Osteocyte (in vitro differentiated cells): ENCODE data around the gene TAAR1. TPM values are rescaled to one million over a fixed set of nuclear protein-coding genes. Genes with fewer than 3 reads are reported as not detected.

Source experiments
- DNase-seq: peaks from one replicate; pipeline ENCODE4 v3.0.0; 2021; ENCODE audit warnings: mixed read lengths; ENCODE audit not compliant: unreplicated experiment; ENCODE audit errors: extremely low spot score
- H3K27ac Mint-ChIP-seq: one replicate; pipeline ENCODE4 v1.8.0; 2021; ENCODE audit warnings: mild to moderate bottlenecking, mixed read lengths; ENCODE audit not compliant: unreplicated experiment
- H3K27me3 Mint-ChIP-seq: one replicate; pipeline ENCODE4 v1.8.0; 2021; ENCODE audit warnings: mixed read lengths; ENCODE audit not compliant: unreplicated experiment
- H3K36me3 Mint-ChIP-seq: one replicate; pipeline ENCODE4 v1.8.0; 2021; ENCODE audit warnings: mixed read lengths; ENCODE audit not compliant: unreplicated experiment
- H3K4me1 Mint-ChIP-seq: one replicate; pipeline ENCODE4 v1.8.0; 2021; ENCODE audit warnings: mixed read lengths; ENCODE audit not compliant: unreplicated experiment
- H3K4me3 Mint-ChIP-seq: one replicate; pipeline ENCODE4 v1.8.0; 2021; ENCODE audit warnings: mild to moderate bottlenecking, moderate library complexity, mixed read lengths; ENCODE audit not compliant: unreplicated experiment
- H3K9me3 Mint-ChIP-seq: one replicate; pipeline ENCODE4 v1.8.0; 2021; ENCODE audit warnings: mixed read lengths; ENCODE audit not compliant: unreplicated experiment
- total RNA-seq: library from RNA; stranded (reverse); gene quantifications from 2 replicates; pipeline ENCODE4 v1.2.1, GENCODE V29; 2021
- TF ChIP-seq, protein P1 (sequence below): fragments of 200-600 bp; sonication (generic); IDR thresholded peaks from 2 replicates; pipeline ENCODE4 v1.5.0; 2021; ENCODE audit warnings: antibody characterized with exemption, mild to moderate bottlenecking, moderate library complexity

The TAAR1 gene
- total RNA-seq, 1 donor from 2014 or later = not detected

DNA sequence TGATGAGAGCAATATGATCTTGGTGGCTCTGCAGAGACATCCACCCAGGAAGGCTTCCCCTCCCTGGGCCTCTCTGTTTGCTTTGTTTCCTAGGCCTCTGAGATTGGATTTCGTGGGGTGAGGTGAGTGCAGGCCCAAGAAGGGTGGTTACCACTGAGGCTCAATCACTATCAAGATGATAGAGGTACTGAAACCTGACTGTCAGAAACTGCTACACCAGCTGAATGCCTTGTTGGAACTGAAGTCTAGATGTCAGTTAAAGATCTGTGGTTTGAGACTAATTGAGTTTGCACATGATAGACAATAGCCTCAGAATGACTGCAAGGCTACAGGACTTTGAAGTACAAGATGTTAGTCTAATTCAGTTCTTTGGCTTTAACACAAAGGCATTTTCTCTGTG is 39.6 kb upstream of the TAAR1 start:
- no peaks in the 10 kb centered on the region for H3K36me3 Mint-ChIP-seq
- H3K27me3 Mint-ChIP-seq = peaks cover 12% of the 10 kb centered on the region
- DNase-seq = no peak
- peaks cover 10% of the 10 kb centered on the region for H3K9me3 Mint-ChIP-seq
- H3K4me1 Mint-ChIP-seq = no peaks in the 10 kb centered on the region
- H3K4me3 Mint-ChIP-seq = no peak overlapping the region
- TF ChIP-seq, protein P1, sequence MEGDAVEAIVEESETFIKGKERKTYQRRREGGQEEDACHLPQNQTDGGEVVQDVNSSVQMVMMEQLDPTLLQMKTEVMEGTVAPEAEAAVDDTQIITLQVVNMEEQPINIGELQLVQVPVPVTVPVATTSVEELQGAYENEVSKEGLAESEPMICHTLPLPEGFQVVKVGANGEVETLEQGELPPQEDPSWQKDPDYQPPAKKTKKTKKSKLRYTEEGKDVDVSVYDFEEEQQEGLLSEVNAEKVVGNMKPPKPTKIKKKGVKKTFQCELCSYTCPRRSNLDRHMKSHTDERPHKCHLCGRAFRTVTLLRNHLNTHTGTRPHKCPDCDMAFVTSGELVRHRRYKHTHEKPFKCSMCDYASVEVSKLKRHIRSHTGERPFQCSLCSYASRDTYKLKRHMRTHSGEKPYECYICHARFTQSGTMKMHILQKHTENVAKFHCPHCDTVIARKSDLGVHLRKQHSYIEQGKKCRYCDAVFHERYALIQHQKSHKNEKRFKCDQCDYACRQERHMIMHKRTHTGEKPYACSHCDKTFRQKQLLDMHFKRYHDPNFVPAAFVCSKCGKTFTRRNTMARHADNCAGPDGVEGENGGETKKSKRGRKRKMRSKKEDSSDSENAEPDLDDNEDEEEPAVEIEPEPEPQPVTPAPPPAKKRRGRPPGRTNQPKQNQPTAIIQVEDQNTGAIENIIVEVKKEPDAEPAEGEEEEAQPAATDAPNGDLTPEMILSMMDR = no peak
- no peak overlapping the region for H3K27ac Mint-ChIP-seq

DNA sequence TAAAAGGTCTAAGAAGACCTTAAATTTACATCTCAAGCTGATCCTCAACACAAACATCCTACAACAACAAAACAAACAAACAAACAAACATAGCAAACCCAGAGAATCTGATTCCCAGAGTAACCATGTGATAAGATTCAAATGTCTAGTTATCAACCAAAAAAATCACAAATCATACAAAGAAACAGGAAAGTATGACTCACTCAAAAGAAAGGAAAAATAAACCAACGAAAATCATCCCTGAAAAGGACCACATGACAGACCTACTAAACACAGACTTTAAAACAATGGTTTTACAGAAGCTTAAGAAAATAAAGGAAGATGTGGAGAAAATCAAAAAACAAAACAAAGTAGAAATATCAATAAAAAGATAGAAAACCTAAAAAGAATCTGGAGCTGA is 36.8 kb upstream of the TAAR1 start:
- peaks cover 12% of the 10 kb centered on the region for H3K27me3 Mint-ChIP-seq
- no peak for DNase-seq
- no peak overlapping the region for H3K27ac Mint-ChIP-seq

DNA sequence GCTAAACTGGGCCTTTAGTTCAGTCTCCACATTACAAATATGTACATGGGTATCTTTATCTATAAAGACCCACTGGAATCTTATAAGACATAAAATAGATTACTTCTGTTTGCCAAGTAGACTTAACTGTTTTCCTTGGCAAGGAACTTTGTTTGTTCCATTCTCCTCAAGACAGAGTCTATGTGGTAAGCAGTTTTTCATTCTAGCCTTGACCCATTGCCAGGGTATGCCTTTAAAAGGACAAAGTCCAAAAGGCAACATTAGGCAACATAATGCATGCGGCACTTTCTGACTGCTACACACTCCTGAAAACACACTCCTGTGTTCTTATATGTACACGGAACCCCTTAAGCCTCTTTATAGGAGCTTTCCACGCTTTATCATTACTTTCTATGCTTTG is 34.5 kb upstream of the TAAR1 start:
- H3K27ac Mint-ChIP-seq = no peak overlapping the region
- DNase-seq = no peak
- H3K4me1 Mint-ChIP-seq = no peaks in the 10 kb centered on the region
- H3K36me3 Mint-ChIP-seq = no peaks in the 10 kb centered on the region
- peaks cover 10% of the 10 kb centered on the region for H3K9me3 Mint-ChIP-seq
- TF ChIP-seq, protein P1 = no peak
- peaks cover 28% of the 10 kb centered on the region for H3K27me3 Mint-ChIP-seq
- no peak overlapping the region for H3K4me3 Mint-ChIP-seq

More for the DNA sequence above, 36.8 kb upstream of the TAAR1 start:
- peaks cover 10% of the 10 kb centered on the region for H3K9me3 Mint-ChIP-seq
- no peaks in the 10 kb centered on the region for H3K36me3 Mint-ChIP-seq
- no peak overlapping the region for H3K4me3 Mint-ChIP-seq
- H3K4me1 Mint-ChIP-seq = no peaks in the 10 kb centered on the region
- TF ChIP-seq, protein P1 = no peak

DNA sequence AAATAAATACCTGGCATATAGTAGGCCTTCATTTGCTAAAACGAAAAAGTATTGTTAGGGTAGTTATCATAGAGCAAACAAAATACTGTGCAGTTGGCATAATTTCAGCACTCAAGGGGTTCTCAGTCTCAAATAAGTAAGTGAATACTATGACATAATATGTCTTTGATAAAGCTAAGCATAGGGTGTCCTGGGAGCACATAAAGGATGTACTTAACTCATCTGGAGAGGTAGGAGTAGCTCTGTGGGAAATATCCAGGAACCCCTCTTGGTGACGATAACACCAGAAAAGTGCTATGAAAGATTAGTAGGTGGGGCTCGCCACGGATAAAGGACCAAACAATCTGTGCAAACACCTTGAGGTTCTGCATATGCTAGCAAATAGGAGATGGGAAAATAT is 31.7 kb upstream of the TAAR1 start:
- peaks cover 39% of the 10 kb centered on the region for H3K27me3 Mint-ChIP-seq
- H3K36me3 Mint-ChIP-seq = no peaks in the 10 kb centered on the region
- peaks cover 2% of the 10 kb centered on the region for H3K9me3 Mint-ChIP-seq
- no peak overlapping the region for H3K27ac Mint-ChIP-seq
- H3K4me1 Mint-ChIP-seq = no peaks in the 10 kb centered on the region
- DNase-seq = no peak
- TF ChIP-seq, protein P1 = no peak
- H3K4me3 Mint-ChIP-seq = no peak overlapping the region

DNA sequence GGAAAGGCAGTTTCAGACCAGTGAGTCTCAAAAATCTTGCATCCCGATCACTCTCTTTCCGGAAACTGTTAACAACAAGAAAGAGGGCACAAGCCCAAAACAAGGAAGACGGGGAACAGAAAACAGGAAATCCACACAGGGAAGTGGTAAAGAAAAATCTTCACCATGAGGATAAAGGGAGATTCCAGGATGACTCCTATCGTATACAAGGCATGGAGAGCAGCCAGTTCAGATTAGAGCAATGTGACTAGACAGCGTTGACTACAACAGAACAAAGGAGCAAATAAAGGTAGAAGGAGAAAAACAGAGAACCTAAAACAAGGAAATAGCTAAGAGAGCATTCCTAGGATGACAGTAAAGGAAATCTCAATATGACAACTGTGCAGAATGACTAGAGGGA is 28.3 kb upstream of the TAAR1 start:
- no peak for DNase-seq
- H3K36me3 Mint-ChIP-seq = no peaks in the 10 kb centered on the region
- H3K4me3 Mint-ChIP-seq = no peak overlapping the region
- H3K27ac Mint-ChIP-seq = no peak overlapping the region
- peaks cover 44% of the 10 kb centered on the region for H3K27me3 Mint-ChIP-seq
- TF ChIP-seq, protein P1 = no peak
- peaks cover 3% of the 10 kb centered on the region for H3K9me3 Mint-ChIP-seq
- no peaks in the 10 kb centered on the region for H3K4me1 Mint-ChIP-seq
